ENCODE data around the gene EOLA1. TPM values are rescaled to one million over a fixed set of nuclear protein-coding genes. Genes with fewer than 3 reads are reported as not detected.
"Not testable (repeated sequence)": the region's sequence is repeated elsewhere in the genome, so short reads cannot be mapped to it uniquely, and the experiment has no call there.

Gene EOLA1
- total and polyA plus RNA-seq, 2 donors (not counting 1 experiment from before 2014, with no cell fraction given), result 13.5 to 14.1 TPM

DNA sequence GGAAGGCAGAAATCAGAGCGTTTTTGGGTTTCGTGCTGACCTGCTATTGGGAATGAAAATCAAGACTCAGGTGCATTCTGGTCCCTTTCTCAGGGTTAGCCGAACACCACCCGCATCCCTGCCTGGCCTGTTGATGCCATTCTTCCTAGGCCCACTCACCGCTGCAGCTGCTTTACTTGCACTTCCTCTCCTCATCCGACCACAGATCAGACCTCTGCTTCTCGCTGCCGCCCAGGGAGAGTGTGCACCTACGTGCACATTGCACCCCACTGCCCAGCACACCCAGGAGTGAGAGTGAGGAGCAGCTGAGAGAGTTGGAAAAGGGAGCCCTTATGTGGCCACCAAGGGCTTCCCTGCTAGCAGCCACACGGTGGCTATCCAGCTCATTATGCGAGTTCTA, 3.3 kb upstream of the EOLA1 start:
- not testable (repeated sequence) for H3K4me1 ChIP-seq (ENCODE audit: control insufficient read depth, extremely low read depth, insufficient read depth, low read length); H3K27ac ChIP-seq (ENCODE audit: insufficient read depth, low read length); DNase-seq (ENCODE audit: low read depth in 2 of 2); H3K36me3 ChIP-seq (ENCODE audit: control insufficient read depth, insufficient read depth, low read length); H3K4me3 ChIP-seq (replicated peaks in 1 of 4; ENCODE audit: control extremely low read depth in 1 of 4, insufficient read depth in 1 of 4, low read depth in 3 of 4, low read length in 4 of 4); H4K20me1 ChIP-seq (ENCODE audit: control insufficient read depth, extremely low read depth, insufficient read depth, low read length); H3K9ac ChIP-seq (ENCODE audit: insufficient read depth, low read length); H3K79me2 ChIP-seq (ENCODE audit: control insufficient read depth, insufficient read depth, low read length); H3K27me3 ChIP-seq (ENCODE audit: control insufficient read depth, insufficient read depth, low read length); H3K9me3 ChIP-seq (ENCODE audit: control insufficient read depth, insufficient read depth, low read depth, low read length); H2AFZ ChIP-seq (ENCODE audit: low read length); H3K4me2 ChIP-seq (ENCODE audit: extremely low read depth, insufficient read depth, low read length)

DNA sequence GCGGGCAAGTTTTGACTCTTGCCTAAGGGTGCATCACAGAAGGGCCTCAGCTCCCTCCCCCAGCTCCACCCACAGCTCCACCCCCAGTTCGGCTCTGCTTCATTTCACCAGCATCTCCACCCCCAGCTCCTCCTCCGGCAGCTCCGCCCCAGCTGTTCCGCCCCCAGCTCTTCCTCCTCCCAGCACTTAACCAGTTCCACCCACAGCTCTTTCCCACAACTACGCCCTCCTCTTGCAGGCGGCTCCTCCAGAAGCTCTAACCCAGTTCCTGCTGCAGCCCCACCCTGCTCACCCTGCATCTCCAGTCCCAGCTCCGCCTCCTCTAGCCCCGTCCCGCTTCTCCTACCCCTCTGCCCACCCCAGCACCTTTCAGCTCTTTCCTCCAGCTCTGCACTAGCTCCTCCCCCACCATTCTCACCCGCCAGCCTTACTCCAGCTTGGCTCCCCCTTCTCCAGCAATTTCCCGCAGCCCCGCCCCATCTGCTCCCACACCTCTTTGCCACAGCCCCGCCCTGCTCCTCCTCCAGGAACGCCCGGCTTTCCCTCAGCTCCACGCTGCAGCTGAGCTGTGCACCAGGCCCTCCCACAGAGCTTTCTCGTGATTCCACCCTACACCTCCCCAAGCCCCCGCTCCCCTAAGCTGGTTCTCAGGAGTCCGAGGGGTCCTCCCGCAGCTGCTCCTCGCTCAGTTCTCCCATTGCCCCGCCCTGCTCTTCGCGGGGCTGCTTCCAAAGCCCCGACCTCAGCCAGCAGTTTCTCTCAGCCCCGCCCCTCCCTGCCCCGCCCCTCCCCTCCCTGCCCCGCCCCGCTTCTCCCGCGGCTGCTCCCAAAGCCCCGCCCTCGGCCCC, 1.3 kb upstream of the EOLA1 start:
- H4K20me1 ChIP-seq (ENCODE audit: control insufficient read depth, extremely low read depth, insufficient read depth, low read length), result no peaks in the 10 kb centered on the region
- no peaks in the 10 kb centered on the region for H3K27me3 ChIP-seq (ENCODE audit: control insufficient read depth, insufficient read depth, low read length)
- H3K36me3 ChIP-seq (ENCODE audit: control insufficient read depth, insufficient read depth, low read length), result no peaks in the 10 kb centered on the region
- peaks cover 4% of the 10 kb centered on the region for H3K79me2 ChIP-seq (ENCODE audit: control insufficient read depth, insufficient read depth, low read length)
- peak overlapping the region; percentile 39 to 59 (median 44) for H3K4me3 ChIP-seq (replicated peaks in 1 of 4; ENCODE audit: control extremely low read depth in 1 of 4, insufficient read depth in 1 of 4, low read depth in 3 of 4, low read length in 4 of 4)
- TF ChIP-seq, protein P1, sequence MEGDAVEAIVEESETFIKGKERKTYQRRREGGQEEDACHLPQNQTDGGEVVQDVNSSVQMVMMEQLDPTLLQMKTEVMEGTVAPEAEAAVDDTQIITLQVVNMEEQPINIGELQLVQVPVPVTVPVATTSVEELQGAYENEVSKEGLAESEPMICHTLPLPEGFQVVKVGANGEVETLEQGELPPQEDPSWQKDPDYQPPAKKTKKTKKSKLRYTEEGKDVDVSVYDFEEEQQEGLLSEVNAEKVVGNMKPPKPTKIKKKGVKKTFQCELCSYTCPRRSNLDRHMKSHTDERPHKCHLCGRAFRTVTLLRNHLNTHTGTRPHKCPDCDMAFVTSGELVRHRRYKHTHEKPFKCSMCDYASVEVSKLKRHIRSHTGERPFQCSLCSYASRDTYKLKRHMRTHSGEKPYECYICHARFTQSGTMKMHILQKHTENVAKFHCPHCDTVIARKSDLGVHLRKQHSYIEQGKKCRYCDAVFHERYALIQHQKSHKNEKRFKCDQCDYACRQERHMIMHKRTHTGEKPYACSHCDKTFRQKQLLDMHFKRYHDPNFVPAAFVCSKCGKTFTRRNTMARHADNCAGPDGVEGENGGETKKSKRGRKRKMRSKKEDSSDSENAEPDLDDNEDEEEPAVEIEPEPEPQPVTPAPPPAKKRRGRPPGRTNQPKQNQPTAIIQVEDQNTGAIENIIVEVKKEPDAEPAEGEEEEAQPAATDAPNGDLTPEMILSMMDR (conservative IDR thresholded peaks at IDR 0.05 in 1 of 2, IDR thresholded peaks at IDR 0.05 in 1 of 2; ENCODE audit: low read depth in 1 of 2, low read length in 2 of 2), result no peak
- TF ChIP-seq EZH2 (IDR thresholded peaks at IDR 0.05; ENCODE audit: low read length, missing control alignments), result no peak
- peak overlapping the region; percentile 50 for H3K27ac ChIP-seq (ENCODE audit: insufficient read depth, low read length)
- peak overlapping the region; percentile 23 for H3K9ac ChIP-seq (ENCODE audit: insufficient read depth, low read length)
- peak overlapping the region; percentile 51 for H3K4me2 ChIP-seq (ENCODE audit: extremely low read depth, insufficient read depth, low read length)
- H3K4me1 ChIP-seq (ENCODE audit: control insufficient read depth, extremely low read depth, insufficient read depth, low read length), result no peaks in the 10 kb centered on the region
- H3K9me3 ChIP-seq (ENCODE audit: control insufficient read depth, insufficient read depth, low read depth, low read length), result no peaks in the 10 kb centered on the region
- peak; percentile 92 to 93 for DNase-seq (ENCODE audit: low read depth in 2 of 2)
- no peak overlapping the region for H2AFZ ChIP-seq (ENCODE audit: low read length)

DNA sequence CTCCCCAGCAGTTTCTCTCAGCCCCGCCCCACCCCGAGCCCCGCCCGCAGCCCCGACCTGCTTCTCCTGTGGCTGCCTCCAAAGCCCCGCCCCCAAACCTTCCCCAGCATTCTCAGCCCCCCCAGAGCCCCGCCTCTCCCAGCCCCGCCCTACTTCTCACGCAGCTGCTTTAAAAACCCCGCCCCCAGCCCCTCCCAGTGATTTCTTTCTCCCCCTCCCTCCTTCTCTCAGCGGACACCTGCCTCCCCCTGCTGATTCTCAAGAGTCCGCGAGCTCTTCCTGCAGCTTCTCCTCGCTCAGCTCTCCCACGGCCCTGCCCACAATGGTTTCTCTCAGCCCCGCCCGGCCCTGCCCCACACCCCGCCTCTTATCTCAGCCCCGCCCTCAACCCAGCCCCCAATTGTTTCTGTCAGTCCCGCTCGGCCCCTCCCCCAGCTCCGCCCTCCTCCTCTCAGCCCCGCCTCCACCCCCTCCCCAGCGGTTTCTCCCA, 636 bp upstream of the EOLA1 start:
- no peak overlapping the region for H2AFZ ChIP-seq (ENCODE audit: low read length)
- no peaks in the 10 kb centered on the region for H4K20me1 ChIP-seq (ENCODE audit: control insufficient read depth, extremely low read depth, insufficient read depth, low read length)
- peaks cover 4% of the 10 kb centered on the region for H3K79me2 ChIP-seq (ENCODE audit: control insufficient read depth, insufficient read depth, low read length)
- peak overlapping the region in 3 of 4 experiments; percentile 64 to 78 (median 68) for H3K4me3 ChIP-seq (replicated peaks in 1 of 4; ENCODE audit: control extremely low read depth in 1 of 4, insufficient read depth in 1 of 4, low read depth in 3 of 4, low read length in 4 of 4)
- no peak overlapping the region for H3K4me2 ChIP-seq (ENCODE audit: extremely low read depth, insufficient read depth, low read length)
- no peaks in the 10 kb centered on the region for H3K27me3 ChIP-seq (ENCODE audit: control insufficient read depth, insufficient read depth, low read length)
- TF ChIP-seq EZH2 (IDR thresholded peaks at IDR 0.05; ENCODE audit: low read length, missing control alignments), result no peak
- TF ChIP-seq, protein P1 (conservative IDR thresholded peaks at IDR 0.05 in 1 of 2, IDR thresholded peaks at IDR 0.05 in 1 of 2; ENCODE audit: low read depth in 1 of 2, low read length in 2 of 2), result no peak
- peak overlapping the region; percentile 98 for H3K27ac ChIP-seq (ENCODE audit: insufficient read depth, low read length)
- H3K36me3 ChIP-seq (ENCODE audit: control insufficient read depth, insufficient read depth, low read length), result no peaks in the 10 kb centered on the region
- peak overlapping the region; percentile 94 for H3K9ac ChIP-seq (ENCODE audit: insufficient read depth, low read length)
- H3K4me1 ChIP-seq (ENCODE audit: control insufficient read depth, extremely low read depth, insufficient read depth, low read length), result no peaks in the 10 kb centered on the region
- H3K9me3 ChIP-seq (ENCODE audit: control insufficient read depth, insufficient read depth, low read depth, low read length), result no peaks in the 10 kb centered on the region
- peak; percentile 80 to 91 for DNase-seq (ENCODE audit: low read depth in 2 of 2)
